ENCODE measurements around the gene TSHR.
"Not testable (repeated sequence)": the region's sequence is repeated elsewhere in the genome, so short reads cannot be mapped to it uniquely, and the experiment has no call there.

The TSHR gene

DNA sequence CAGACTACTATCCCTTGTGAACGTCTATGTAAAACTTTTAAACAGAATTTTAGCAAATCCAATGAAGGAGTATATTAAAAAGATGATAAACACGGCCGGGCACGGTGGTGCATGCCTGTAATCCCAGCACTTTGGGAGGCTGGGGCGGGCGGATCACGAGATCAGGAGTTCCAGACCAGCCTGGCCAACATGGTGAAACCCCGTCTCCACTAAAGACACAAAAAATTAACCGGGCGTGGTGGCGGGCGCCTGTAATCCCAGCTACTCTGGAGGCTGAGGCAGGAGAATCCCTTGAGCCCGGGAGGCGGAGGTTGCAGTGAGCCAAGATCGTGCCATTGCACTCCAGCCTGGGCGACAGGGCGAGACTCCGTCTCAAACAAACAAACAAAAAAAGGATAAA, 2.2 kb upstream of the TSHR start:
- DNase-seq = not testable (repeated sequence)

DNA sequence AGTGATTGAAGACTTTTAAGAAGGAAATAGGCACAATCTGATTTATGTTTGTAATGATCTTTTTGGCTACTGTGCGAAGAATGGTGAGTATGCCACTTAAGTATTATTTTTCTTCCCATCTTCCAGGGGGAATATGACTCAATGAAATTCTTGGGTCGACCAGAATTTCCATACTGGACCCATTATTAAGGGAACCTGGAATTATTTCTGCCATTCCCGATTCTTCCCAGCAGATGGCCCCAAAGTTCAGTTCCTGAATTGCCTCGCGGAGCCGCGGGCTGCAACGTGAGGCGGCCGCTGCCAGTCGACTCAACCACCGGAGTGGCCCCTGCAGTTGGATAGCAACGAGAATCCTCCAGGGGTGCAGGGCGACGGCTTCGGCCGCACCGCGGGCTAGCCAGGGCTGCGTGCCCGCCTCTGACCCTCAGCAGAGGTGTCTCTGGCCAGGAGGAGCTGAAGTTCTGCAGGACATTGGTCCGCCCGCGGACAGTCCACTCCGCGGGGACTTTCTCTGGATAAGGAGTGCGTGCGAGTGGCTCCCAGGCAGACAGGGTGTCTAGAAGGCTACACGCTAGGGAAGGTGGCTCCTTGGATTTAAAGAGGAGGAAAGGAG, 628 bp upstream of the TSHR start:
- DNase-seq = peak; percentile 77

DNA sequence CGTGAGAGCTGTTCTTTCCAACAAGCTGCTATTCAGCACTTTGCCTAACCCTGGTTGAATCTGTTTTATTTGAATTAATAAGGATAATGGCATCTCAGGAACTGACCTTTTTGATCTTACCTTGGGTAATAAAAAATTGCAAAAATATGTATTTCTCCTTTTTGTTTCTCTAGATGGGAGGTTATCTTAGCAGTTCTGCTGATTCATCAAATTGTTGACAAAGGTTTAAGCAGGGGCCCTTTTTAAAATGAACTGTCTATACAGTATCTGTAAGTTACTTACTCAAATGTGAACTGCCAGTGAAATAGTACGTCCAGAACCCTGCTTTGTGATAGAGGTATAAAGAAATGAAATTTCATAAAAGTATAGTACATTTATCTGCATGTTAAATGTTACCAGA, 681 bp downstream of the TSHR start:
- no peak for DNase-seq

DNA sequence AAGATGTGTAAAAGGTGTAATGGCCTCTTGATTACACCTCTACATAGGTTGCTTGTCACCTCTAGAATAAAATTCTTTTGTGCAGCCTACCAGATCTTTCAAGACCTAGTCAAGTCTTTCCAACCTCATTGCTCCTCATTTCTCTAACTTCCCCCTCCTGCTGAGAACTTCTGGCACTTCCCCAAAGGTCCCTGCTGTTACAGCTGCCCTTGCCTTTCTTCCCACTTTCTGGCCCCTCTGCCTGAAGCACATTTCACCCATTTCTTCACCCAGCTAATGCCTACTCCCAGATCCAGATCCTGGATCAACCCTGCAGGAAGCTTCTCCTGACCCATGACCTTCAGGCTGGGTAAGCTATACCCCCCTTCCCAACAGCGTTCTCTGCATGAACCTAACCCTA, 1.5 kb downstream of the TSHR start:
- no peak for DNase-seq

DNA sequence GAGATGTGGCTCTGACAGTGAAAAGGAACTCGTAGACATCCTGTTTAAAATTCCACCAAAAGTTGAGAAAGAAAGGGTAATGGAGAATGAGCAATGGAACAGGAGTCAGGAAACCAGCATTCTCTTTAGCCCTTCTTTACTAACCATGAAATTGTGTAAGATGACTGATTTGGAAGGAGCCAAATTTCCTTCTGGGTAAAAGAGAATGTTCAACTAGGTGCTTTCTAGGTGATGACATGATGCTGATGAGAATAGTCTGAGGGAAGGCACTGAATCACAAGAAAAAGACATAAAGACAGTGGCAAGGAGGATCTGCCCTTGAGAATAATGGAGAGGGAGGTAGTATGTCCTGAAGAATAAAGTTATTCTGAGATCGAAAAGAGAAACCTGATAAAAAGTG, 2.2 kb downstream of the TSHR start:
- no peak for DNase-seq

DNA sequence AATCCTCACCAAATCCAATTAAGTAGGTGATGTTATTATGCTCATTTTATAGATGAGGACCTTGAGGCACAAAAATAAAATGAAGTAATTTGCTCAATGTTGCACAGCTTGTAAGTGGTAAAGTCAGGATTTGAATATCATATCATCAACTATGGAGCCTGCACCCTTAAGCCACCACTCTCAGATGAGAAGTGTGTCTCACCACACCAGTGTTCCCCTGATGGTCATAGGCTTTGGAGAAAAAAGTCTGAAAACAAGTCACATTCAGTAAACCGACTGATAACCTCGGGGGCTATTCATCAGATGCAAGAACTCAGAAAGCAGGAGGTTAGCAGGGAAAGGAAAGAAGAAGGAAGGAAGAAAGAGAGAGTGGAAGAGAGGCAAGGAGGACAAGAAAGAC, 2.8 kb downstream of the TSHR start:
- no peak for DNase-seq

DNA sequence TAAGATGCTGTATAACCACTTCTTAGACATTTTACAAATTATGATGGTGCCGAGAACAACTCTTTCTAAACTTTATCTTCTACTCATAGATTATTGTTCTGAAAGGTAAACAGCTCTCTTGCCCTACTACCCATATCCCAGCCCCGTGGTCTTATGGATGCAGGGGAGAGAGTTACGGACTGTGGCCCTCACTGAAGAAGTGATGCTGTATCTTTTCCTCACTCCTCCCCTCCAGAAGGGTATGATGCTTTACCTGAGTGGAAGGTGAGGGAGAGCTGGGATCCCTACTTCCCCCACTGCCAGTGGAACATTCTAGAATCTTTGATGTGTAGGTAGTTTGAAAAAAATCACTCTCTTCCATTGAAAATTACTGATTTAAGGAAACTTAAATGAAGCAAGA, 3.5 kb downstream of the TSHR start:
- no peak for DNase-seq

DNA sequence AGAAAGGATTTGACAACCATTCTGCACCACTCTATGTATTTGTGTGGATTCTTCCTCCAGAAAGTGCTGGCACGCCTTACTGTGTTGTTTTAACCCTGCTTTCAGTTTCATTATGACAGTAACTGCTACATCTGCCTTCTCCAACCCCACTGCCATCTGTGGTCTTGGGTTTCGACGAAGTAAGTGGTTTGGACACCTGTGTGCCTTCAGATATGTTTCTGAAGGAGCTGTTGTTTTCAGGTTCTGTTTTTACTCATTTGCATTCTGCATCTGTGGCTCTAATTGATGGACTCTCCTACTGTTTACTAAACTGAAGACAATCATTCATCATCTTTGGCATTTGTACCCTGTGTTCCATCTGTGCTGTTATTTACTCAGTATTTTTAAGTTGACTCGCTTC, 4.1 kb downstream of the TSHR start:
- DNase-seq = peak; percentile 53

DNA sequence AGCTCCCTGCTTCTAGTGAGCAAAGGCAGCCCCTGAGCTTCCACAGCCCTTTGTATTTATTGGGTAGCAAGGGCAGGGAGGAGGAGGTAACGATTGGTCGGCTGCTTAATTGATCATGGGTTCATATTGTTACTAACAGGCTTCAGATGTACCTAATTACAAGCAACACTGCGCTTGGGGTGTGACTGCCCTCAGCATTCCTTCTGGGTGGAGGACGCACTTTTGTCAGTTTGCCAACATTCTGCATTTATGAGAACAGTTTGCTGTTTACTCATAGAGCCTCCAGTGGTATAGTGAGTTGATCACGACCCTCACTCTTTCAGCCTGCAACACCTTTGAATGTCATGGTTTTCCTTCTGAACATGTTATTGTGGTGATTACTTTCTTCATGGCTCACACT, 9.6 kb downstream of the TSHR start:
- DNase-seq = no peak

DNA sequence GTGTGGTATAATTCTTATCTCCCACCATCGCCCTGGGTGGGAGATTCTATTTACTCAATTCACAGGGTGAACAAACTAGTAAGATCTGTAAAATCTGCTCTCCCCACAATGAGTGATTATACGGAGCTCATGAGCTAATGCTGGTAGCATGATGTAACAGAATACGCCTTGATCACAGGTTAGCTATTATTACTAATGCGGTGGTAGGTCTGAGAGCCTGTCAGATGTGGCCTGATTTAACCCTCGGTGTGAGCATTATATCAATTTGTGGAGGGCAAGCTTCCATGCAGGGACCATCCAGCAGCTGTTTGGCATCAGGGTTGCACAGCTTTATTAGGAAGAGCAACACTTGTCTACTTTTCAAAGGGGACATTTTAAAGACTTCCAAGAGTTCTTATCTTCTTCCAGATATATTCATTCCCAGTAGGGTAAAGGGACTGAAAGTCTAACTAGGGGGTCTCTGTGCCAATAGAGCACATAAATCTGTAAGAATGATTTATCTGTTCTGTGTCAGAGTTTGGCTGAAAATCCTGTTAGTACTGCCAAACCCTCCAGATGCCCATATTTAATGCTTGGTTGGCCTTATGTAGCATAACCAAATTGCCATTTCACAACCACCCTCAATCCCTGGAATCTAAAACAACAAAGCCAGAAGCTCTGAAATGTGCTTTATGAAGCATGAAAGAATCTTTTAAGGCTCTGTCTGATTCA, 18.7 kb downstream of the TSHR start:
- peak; percentile 82 for DNase-seq

DNA sequence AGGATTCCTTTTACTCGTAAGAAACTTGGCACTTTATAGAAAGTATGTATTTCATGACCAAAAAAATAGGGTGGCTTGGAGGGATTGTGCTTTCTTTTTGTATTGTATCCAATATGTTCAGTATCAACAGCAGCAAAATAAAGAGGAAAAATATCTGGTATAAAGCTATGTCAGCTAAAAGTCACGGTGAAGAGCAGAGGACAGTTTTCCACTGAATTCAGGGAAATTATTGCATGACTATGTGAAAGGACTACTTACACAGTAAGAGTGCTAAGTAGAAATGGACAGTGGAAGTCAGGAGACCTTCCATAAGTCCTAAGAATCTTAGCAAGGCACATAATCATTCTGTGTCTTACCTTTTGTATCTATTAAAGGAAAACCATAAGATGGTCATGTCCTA, 19.3 kb downstream of the TSHR start:
- no peak for DNase-seq

DNA sequence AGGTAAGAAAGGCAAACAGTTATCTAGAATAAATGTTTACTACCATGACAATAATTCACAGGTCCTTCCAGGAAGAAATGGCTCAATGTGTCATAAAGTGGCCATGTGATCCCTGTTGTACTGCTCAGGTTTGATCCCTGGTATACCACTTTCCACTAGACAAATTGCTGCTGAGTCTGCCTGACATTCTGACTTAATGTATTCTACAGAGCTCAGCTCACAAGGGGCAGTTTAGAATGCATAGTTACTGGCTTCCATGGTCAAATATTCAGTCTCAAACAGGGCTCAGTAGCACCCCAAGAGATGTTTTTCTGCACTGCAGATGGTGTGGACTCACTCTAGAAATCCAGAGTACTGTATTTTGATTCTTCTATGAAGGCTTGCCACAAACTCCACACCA, 21.8 kb downstream of the TSHR start:
- no peak for DNase-seq

DNA sequence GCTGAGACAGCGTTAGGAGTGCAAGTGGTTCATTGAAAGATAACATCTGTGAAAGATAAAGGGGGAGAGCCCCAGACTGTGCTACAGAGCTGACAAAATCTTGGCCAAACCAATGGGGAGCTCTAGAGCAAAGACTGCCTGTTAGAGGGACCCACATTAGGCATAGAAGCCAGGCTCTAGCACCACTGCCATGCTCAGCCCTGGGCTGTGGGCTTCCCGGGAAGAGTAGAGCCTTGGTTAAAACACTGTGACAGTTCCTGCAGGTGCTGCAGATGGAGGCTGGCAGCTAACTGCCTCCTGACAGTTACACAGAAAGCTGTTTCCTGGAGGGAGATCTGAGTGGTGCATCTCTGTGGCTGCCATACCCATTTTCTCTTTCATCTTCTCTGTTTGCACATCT, 23.0 kb downstream of the TSHR start:
- DNase-seq = no peak

DNA sequence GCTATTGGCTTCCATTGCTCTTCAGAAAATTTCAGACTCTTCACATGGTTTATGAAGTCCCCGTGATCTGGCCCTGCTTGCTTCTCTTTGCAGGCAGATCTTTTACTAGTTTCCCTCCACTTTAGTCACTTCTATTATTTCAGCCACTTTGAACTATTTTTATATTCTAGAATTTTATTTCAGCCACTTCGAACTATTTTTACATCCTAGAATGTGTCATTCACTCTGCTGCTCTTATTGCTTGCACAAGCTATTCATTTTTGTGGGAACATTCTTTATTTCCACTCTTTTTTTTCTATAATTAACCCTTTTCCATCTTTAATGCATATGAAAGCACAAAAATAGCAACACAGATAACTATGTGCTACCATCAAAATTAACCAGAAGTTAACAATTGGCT, 24.5 kb downstream of the TSHR start:
- DNase-seq = no peak

DNA sequence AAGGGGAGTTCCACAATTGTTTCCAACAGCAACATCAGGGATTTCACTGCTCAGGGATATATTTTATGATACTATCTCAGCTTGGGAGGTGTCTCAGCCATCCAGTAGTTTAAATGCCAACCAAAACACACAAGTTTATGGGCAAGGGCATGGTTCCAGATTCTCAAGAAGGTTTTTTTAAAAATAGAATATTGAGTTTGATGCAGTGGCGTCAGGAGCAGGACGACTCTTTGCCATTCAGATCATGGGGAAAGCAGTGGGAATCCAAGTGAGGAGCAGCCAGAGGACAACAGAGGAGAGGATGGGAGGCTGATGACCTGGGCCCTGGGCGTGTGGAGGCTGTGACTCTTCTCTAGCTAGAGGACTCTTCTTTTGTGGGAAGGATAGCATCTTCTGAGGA, 25.7 kb downstream of the TSHR start:
- DNase-seq = no peak

DNA sequence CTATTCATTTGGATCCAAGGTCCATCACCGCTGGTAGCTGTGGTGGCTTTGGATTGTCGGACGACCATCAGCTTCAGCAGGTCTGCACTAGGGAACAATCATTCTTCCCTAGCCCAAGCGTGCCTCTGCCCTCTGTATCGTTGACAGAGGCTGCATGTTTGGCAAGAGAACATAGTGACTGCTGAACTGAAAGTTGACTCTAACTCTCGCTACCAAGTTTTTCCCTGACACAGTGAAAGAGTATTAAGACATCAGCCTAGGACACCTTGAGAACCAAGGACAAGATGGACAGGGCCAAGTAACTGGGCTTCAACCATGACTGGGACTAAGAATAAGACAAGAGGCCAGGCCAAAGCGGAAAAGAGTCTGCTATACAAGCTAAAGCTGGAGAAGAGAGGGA, 26.3 kb downstream of the TSHR start:
- DNase-seq = no peak

DNA sequence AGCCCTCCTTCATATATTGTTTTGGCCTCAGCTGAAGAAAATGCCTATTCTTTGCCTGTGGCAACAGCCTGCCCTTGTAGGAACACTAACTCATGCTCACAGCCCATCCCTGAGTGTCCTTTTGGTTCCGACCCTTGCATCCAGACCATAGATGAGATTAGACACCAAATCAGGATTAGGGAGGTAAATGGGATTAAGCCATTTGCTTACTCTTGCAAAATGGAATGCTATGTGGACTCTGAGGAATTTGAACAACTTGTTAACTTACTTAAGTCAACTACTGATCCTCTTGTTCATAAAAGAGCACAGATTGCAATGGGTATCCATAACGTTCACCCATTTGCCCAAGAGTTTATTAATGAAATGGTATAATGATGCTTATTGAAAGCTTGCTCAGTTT, 27.3 kb downstream of the TSHR start:
- no peak for DNase-seq

DNA sequence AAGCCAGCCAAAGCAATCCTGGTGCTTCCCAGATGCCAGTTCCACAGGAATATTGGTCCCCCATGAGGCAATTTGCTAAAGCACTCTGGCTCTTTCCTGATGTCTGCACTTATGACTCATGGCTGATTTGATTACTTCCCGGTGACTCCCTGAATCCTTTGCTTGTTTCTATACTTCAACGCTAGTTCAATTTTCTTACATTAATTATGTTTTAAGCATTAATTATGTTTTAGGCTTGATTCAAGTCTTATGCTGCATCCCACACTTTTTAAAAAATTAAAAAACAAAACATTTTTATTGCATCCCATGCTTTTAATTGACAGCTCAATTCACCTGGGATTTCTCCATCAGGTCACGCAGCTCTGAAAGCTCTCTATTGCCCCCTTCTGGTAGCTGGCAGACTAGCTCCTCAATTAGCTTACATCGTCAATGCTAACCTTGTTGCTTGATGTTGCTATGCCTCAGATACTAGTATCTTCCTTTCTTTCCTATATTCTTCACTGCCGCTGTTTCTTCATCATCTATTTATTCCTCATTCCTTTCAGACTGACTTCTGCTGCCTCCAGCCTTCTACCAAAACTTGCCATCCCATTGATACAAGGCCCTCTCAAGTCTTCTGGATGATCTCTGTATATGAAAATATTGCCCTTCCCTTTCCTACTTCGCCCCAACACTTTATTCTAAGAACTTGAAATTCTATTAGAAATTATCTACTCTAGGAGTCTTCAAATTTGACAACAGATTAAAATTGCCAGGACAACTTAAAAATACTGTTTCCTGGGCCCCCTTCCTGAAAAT, 32.0 kb downstream of the TSHR start:
- peak; percentile 79 for DNase-seq

DNA sequence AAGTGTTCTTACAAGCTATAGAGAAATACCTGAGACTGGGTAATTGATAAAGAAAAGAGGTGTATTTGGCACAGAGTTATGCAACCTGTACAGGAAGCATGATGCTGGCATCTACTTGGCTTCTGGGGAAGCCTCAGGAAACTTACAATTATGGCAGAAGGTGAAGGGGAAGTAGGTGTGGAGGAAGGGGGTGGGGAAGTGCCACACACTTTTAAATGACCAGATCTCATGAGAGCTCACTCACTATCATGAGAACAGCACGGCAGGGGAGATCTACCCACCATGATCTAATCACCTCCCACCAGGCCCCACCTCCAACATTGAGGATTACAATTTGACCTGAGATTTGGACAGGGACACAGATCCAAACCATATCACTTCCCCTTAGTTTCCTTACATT, 32.8 kb downstream of the TSHR start:
- DNase-seq = no peak

DNA sequence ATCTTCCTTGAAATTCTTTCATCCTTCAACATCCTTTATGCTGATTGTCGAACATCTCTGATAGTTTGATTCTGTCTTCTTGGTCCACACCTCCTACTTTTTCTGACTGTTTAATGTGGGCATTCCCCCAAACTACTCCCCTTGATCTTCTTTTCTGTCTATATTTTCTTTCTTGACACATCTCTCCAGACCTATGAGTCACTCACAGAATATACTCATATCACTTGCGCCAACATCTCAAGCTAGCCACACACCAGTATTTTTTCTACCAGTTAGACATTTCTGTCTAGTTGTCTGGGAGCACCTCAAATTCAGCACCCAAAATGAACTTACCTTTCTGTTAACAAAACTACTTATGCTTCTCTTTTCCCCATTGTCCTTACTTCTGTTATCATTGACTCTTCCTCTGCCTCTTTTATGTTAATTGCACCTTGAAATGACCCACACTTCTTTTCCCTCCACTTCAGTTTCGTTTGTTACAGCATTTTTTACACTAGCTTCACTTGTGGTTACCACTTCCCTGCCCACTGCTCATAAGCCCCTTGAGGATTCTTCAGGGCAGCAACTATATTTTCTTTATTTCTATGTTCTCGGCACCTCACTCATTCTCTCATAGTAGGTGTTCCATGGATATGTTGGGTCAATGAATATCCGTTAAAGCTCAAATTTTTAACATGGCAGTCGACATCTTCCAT, 33.5 kb downstream of the TSHR start:
- no peak for DNase-seq

DNA sequence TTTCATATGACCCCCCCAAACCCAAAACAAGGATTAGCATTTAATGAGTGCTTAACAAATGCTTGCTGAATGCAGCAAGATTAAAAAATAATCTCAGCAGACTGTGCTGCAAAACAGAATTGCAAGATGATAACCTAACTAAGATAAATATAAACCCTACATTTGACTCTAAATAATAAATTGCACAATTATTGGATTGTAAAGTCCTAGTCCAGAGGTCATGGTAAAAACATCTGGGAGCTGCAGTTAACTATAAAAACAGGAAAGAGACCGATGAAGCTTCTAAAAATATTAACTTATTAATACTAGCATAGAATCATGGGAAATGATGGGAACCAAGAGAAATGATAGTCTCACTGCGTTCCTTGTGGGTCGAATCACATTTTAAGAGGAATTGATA, 37.2 kb downstream of the TSHR start:
- DNase-seq = no peak

DNA sequence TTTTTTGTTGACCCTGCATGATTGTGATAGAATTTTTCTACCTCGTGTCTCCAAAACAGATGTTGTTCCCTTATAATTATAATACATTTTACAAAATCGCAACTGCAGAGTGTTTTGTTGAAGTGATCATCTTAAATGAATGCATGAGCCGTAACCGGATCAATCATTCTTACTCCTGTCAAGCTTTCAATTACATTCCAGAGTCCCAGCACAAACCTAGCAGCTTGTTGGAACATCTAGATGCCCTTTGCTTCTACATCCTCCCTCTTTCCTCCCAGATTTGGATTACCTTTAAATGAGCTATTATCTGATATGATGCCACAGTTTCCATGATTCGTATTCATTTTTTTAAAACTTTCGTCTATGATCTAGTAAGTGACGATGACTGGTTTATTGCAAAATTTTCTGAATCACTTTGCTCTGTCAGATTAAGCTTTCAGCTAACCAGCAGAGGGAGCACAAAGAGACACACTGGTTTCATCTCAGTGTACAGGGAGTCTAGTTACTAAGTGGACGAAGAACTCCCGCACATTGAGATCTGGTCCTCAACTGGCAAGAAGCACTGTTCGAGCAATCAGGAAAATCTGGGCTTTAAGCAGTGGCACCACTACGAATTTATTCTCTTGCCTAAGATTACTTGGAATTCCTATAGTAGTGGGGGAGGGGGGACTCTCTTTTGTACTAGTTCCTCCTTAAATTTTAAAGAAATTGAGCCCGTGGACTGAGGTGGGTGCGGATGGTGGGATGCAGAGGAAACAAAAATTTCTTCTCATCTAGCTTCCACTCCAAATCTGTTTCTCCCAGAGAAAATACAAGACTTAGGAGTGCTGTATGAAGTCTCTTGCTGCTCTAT, 40.9 kb downstream of the TSHR start:
- peak; percentile 78 for DNase-seq

DNA sequence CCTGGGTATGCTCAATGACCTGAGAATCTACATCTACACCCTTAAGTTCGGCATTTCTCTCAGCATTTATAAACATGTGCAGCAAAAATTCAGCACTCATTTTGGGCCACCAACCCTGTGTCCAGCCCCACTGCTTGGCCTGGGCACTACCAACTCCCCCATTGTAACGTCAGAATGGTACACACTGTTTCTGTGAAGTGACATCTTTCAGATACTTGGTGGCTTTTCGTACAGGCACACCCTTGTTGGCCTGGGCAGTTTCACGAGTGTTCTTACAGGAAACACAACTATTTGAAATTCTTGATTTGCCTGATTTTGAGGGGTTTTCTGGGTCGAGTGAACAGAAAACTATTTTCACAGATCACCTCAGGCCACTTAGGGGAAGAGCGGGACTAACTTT, 46.0 kb downstream of the TSHR start:
- no peak for DNase-seq
